ENCODE results near the gene CYP4F2.
"Not testable (repeated sequence)": the region's sequence is repeated elsewhere in the genome, so short reads cannot be mapped to it uniquely, and the experiment has no call there.

Gene CYP4F2

DNA sequence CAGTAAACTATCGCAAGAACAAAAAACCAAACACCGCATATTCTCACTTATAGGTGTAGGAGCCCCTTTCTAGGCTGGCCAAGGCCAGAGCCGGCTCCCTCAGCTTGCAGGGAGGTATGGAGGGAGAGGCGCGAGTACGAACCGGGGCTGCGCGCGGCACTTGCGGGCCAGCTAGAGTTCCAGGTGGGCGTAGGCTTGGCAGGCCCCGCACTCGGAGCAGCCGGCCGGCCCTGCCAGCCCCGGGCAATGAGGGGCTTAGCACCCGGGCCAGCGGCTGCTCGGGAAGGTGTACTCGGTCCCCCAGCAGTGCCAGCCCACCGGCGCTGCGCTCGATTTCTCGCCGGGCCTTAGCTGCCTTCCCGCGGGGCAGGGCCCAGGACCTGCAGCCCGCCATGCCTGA, 1.7 kb upstream of the CYP4F2 start:
- DNase-seq: not testable (repeated sequence)

DNA sequence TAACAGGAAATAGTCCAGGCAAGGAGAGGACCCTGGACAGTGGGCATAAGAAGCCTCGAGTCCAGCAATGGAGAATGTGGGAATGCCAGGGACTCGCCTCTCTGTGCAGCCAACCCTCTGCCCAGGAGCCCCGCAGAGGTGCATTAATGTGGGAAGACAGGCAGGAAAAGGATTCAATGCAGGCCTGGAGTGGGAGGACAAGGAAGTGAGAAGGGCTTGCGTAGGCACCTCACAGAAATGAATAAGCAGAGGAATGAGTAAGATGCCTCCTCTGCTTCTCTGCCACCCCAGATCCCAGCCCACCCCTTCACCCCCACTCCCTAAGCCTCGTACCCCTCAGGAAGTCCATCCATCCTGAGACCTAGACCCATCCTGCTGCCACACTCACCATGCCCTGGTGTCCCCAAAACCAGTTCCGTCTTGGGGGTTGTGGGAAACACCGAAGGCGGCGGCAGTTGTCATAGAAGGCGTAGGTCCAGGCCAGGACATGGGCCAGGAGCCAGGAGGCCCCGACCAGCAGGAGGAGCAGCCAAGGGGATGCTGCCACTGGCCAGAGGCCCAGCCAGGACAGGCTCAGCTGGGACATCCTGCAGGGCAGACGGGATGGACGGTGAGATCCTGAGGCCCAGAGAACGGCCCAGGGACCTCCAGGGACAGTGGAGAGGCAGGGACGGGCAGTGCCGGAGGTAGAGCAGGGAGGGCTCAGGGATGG, 692 bp downstream of the CYP4F2 start:
- DNase-seq: no peak

DNA sequence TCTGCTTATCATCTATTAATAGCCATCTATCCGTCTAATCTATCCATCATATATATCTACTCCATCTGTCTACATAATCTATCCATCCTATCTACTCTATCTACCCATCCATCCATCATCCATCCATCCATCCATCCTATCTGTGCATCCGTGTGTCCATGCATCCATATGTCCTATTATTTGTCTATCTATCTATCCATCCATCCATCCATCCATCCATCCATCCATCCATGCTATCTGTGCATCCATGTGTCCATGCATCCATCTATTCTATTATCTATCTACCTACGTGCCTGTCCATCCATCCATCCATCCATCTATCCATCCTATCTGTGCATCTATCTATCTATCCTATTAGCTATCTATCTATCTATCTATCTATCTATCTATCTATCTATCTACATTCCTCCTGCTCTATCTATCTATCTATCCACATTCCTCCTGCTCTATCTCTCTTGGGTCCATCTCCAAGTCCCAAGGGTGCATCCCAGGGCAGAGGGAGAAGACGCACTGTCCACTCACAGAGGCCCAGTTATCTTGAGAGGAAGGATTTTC, 1.9 kb downstream of the CYP4F2 start:
- DNase-seq: no peak

DNA sequence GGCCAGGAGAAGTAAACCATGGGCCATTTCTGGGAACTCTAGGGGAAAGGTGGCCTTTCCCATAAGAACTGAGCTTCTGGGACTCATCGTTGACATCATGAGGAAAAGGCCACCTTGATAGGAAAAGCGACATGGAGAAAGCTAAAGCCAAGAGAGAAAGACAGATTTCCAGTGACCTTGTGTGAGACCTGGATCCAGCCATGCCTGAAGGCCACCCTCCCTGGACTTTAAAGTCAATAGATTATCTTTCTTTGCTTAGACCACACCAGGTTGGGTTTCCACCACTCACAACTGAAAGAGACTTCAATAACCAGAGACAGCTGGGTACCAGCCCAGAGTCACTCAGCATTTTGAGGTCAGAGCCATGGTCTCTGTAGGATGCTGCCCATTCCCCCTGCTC, 3.5 kb downstream of the CYP4F2 start:
- DNase-seq: no peak

DNA sequence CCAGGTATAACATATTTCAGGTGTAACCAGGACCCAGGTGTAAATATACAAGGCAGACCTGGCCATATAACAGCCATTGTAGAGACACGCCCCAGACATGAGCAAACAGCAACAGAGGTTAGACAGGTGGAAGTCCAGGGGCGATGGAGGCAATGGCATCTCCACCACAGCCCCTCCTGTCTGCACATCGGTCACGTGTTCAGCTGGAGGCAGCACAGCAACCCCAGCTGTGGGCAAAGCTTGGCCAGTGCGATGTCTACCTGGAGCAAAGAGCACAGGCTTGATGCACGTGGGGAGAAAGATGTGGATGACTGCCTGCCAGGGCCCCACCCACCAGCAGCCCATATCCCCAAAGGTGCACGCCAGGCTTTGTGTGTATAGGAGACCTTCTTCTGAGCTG, 4.4 kb downstream of the CYP4F2 start:
- no peak for DNase-seq

DNA sequence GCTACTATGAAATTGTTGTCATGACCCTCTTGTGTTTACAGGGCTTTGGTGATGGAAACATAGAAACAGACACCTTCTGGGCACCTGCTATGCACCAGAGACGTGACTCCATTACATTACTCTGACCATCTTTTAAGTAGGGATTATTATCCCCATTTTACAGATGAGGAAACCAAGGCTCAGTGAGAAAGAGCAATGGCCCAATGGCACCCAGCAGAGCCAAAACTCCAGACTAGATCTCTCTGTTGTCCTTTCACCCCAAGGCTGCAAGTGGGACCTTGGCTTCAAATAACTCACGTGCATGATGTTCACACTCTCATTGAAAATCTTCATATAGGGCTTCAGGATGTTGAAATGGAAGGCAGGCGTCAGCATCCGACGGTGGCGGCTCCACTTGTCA, 5.9 kb downstream of the CYP4F2 start:
- no peak for DNase-seq

DNA sequence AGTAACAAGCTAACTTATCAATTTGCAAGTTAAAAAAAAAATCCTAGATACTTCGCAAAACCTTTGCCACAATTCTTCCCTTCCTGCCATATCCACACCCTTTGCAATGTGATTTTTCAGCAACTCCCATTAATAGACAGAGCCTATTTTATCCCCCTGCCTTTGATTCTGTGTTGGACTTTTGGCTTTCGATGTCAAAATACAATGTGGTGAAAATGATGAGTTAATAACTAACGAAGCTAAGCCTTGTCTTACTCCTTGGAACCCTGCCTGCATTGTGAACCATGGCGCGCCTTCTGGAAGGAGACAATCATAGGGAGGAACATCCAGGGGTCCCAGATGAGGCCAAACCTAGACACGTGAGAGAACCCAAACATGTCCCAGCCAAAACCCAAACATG, 6.4 kb downstream of the CYP4F2 start:
- no peak for DNase-seq

DNA sequence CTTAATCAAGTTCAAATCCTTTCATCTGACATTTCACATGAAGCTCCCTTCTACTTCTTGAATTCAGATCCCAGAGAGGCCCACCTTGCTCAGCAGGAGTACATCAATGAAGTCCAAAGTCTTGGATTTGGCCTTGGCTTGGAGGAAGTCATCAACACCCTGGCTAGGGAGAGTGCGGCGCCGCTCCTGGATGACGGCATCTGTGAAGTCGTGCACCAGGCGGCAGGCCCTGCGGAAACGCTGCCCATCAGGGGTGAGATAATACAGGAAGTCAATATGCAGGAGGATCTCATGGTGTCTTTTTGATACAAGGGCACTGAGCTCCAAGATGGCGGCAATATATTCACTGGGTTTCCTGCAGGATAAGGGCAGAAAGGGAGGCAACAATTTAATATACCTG, 8.5 kb downstream of the CYP4F2 start:
- not testable (repeated sequence) for DNase-seq

DNA sequence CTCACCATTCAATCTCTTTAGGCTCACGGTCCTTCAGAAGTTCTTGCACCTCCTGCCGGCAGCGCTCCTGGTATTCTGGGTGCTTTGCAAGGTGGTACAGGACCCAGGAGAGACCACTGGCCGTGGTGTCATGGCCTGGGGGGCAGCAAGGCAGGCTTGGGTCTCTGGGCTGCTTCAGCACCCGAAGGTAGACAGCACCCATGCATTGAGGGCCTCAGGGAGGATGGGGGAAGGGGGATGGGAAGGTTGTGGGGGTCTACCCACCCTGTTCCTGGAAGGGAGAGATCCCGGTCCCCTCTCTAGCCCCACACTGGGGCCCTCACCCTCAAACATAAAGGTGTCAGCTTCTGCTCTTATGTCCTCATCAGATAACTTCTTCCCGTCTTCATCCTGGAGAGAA, 12.0 kb downstream of the CYP4F2 start:
- DNase-seq: no peak

DNA sequence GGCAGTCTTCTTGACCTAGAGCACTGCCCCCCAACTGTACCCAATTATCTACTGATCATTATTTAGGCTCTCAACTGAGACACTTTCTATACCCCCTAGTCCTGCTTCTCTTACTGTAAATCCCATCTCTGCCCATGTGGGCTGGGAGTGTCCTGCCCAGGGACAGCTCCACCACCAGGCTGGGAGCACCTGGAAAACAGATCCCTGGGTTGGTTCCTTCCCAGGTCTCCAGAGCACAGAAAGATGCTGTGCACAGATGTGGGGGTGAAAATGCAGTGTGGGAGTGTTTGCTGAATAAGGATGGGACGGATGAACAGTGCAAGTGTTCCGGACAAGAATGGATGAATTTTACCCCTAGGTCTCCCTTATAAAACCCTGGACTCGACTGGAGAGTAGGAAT, 12.7 kb downstream of the CYP4F2 start:
- no peak for DNase-seq

DNA sequence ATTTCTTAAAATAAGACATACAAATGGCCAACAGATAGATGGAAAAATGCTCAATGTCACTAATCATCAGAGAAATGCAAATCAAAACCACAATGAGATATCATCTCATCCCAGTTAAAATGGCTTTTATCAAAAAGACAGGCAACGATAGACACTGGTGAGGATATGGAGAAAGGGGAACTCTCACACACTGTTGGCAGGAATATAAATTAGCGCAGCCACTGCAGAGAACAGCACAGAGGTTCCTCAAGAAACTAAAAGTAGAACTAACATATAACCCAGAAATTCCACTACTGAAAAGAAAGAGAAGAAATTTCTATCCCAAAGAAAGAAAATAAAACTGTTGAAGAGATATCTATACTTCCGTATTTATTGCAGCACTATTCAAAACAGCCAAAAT, 14.5 kb downstream of the CYP4F2 start:
- DNase-seq: not testable (repeated sequence)

DNA sequence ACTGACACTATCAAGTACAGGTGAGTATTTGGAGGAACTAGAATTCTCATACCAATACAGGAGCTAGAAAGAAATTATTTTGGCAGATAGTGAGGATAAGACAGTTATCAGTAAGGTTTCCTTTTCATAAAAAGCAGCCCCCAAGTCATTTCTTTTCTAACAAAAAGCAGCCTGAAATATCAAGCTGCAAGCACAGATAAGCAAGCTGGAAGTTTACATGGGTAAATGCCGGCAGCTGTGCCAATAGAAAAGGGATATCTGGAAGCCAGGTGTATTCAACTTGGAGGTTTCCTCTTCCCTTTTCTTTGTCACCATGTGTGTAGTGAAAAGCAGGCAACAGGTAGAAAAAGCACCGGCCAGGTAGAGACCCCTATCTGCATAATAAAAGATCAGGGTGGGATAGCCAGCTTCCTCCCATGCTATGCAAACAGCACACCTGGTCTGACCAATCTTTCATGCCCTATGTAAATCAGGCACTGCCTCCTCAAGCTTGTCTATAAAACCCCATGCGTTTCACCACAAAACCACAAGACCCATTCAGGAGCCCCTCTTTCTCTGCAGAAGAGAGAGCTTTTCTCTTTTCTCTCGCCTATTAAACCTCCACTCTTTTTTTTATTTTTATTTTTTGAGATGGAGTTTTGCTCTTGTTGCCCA, 22.9 kb downstream of the CYP4F2 start:
- DNase-seq: no peak

DNA sequence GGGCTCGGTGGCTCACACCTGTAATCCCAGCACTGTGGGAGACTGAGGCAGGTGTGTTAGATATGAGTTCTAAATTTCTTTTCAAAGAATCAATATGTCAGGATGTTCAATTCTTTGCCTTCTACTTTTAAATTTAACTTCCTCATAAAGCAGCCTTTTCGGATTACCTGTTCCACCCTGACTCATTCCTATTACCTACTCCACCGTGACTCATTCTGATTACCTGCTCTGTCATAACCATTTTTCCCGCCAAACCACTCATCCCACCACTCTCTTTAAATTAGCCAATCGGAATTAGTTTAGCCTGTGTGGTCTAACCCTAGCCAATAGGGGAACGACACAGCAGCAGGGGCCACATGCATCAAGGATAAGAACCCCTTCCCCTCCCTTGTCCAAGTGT, 24.1 kb downstream of the CYP4F2 start:
- not testable (repeated sequence) for DNase-seq

DNA sequence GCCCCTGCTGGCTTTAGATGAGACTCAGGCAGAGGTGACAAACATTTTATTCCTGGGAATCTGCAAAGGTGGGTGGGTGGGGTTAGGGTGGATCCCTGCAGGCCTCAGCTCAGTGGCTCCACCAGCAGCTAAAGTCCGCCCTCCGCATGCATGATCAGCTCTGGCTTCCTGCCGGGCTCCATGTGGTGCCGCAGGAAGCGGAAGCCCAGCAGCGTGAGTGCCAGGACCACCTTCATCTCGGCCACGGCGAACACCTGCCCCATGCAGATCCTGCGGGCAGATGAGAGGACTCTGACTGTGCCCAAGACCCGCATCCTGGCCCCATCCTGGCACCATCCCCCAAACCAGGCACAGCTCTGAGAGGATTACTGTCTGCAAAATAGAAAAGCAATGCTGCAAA, 26.3 kb downstream of the CYP4F2 start:
- DNase-seq: no peak

DNA sequence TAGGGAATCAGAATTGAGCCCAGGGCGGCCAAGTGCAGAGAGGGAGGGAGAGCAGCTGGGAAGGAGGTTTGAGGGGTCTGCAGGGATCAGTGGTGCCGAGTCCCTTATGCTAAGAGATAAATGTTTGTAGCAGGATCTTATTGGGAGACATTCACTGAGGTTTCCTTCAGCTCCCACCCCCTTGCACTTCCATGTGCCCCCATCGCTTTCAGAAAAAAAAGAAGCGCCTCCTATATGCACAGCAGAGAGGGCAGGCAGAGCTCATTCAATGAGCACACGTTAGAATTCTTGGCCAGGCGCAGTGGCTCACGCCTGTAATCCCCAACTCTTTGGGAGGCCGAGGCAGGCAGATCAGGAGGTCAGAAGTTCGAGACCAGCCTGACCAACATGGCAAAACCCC, 28.0 kb downstream of the CYP4F2 start:
- DNase-seq: no peak

DNA sequence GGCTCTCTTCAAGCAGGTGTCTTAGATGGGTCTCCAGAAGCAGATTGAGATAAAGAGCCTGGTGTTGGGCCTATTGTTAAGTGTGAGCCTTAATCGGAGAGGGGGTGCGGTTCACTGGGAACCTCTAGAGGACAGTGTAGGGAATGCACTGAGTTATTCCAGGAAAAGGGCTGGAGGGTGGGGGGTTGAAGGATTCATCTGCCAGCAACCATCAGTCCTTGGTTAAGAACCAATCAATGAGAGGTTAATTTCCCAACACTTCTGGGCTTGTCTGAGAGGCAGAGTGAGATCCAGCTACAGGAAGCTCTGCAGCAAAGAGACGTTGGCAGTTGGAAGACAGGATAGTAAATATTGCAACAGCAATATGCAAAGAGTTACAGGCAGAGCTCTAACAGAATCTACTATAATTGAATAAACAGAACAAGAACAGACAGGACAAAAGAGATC, 28.7 kb downstream of the CYP4F2 start:
- DNase-seq: peak; percentile 35

DNA sequence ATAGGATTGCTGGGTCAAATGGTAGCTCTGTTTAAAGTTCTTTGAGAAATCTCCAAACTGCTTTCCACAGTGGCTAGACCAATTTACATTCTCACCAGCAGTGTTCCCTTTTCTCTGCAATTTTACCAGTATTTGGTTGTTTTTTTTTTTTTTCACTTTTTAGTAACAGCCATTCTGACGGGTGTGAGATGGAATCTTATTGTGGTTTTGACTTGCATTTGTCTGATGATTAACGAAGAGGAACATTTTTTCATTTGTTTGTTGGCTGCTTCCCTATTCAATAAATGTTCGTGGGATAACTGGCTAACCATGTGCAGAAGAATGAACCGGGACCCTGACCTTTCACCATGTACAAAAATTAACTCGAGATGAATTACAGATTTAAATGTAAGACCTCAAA, 31.2 kb downstream of the CYP4F2 start:
- no peak for DNase-seq

DNA sequence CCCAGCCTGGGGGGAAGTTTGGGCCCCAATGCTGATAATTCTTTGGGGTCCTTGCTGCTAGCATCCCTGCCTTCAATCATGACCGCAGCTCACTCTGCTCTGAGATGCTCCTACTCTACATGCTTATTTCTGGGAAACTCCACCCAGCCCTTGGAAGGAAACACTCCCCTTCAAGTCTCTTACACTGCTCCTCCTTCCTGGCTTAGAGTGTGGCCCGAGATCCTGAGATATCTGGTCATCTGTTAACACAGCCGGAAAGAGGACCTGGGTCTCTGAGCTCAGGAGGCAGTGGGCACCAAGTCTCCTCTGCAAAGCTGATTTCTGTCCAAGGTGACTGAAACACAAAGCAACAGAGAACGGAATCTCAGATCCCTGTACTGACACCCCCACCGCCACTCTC, 33.0 kb downstream of the CYP4F2 start:
- DNase-seq: no peak

DNA sequence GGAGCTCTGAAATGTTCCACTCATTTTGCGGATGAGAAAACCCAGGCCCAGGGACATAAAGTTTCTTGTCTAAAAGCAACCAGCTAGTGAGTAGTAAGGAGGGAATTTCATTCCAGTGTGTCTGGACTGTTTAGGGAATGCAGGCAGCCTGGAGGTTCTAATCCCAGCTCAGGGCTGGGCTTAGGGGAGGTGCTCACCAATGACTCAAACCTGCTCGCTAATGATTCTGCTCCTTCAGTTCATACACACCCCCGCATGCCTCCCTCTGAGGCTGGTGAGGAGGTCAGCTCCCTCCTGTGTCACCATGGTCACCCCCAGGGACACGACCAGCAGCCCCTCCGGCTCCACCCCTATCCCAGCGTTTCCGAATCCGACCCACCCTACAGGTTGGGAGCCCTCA, 34.6 kb downstream of the CYP4F2 start:
- no peak for DNase-seq

DNA sequence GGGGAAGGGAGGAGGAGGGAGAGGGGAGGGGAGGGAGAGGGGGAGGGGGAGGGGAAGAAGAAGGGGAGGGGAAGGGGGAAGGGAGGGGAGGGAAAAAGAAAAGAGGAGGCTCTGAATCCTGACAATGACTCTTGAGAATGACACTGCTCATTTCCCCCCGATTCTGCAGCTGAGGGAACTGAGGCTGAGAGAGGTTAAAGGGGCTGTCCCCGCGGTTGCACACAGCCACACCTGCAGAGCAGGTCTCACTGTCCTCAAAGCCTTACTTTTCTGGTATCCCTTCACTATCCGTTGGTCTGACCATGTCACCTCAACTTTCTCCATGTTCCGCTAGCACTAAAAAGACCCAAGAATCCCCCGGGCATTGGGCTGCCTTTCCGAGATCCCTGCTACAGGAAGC, 35.4 kb downstream of the CYP4F2 start:
- DNase-seq: no peak

DNA sequence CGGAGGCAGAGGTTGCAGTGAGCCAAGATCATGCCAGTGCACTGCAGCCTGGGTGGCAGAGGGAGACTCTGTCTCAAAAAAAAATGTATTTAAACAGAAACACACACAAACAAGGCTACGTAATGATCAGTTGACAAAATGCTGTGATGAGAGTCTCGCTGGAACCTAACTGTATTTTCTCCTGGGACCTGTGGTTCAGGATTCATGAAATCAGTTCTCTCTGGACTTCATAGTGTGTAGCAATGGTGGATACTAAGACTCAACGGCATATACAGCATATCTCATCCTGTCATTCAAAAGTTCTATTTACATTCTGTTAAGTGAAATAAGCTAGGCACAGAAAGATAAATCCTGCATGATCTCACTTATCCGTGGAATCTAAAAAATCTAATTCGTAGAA, 37.4 kb downstream of the CYP4F2 start:
- no peak for DNase-seq

DNA sequence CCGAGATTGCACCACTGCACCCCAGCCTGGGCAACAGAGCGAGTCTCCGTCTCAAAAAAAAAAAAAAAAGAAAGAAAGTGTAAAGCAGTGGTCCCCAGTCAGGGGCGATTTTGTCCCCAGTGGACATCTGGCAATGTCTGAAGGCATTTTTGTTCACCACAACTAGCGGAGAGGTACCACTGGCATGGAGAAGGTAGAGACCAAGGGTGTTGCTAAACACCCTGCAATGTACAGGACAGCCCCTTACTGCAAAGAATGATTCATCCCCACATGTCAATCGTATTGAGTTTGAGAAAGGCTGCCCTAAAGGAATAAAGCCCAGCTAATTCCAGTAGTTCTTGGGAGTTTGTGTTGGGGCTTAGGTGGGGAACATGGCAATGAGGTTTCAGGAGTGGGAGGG, 38.7 kb downstream of the CYP4F2 start:
- no peak for DNase-seq

DNA sequence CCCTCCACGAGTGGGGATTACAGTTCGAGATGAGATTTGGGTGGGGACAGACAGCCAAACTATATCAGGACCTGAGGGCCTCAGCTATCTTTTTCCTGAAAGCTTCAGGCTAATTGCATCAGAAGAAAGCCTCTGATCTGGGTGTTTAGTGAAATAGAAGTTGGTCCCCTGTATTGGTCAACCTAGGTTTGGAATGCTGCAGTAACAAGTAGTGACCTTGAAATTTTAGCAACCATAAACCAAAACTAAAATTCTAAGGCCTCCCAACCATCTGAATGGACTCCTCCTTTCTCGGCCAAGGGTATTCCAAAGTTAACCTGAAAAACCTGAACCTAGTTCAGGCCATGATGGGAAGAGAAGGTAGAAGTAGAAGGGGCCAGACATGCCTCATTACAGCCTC, 47.5 kb downstream of the CYP4F2 start:
- no peak for DNase-seq

DNA sequence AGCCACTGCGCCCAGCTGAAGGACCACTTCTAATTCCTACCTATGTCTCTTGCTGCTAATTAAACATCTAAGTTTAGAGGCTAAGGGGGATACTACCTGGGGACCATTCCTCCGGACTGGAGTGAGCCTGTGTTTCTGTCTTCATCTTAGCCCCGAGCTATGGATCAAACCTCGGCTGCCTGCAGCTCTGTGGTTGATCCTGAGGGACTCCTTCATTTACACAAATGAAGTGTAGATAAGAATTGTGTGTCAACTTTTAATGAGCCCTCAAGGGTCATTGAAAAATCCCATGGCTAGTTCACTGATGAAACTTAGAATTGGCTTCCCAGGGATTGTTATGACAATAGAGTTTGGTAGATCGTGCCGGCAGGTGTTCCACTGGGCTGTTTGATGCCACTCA, 51.0 kb downstream of the CYP4F2 start:
- no peak for DNase-seq

DNA sequence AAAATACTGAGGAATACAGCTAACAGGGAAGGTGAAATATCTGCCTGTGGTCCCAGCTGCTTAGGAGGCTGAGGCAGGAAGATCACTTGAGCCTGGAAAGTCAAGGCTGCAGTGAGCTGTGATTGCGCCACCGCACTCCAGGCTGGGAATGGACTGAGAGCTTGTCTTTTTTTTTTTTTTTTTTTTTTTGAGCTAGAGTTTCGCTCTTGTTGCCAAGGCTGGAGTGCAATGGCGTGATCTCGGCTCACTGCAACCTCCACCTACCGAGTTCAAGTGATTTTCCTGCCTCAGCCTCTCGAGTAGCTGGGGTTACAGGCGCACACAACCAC, 54.0 kb downstream of the CYP4F2 start:
- not testable (repeated sequence) for DNase-seq

Data from activated T-cell treated with anti-CD3 and anti-CD28 coated beads, Interleukin-2, amount 50 U/mL, for 1 hour (primary cell).